Liver (tissue), 1 donor: ENCODE data around the gene SLC15A5.

Experiments
- YY1 ChIP-seq: IDR thresholded peaks from 2 replicates; pipeline ENCODE4 v1.6.1; 2016; ENCODE audit warnings: antibody characterized with exemption, mild to moderate bottlenecking
- ZBTB33 ChIP-seq: IDR thresholded peaks from 2 replicates; pipeline ENCODE4 v1.6.1; 2016; ENCODE audit warnings: antibody characterized with exemption

DNA sequence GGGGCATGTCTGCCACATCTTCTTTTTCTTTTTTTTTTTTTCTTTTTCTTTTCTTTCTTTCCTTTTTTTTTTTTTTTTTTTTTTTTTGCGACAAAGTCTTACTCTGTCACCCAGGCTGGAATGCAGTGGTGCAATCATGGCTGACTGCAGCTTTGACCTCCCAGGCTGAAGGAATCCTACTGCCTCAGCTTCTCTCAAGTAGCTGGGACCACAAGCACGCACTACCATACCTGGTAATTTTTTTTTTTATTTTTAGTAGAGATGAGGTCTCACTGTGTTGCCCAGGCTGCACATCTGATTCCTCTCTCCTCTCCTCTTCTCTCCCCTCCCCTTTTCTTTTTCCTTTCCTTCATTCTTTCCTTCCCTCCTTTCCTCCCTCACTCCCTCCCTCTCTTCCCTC is 18.5 kb downstream of the SLC15A5 start:
- TF ChIP-seq ZBTB33 (no peak), YY1 (no peak)
